Body of pancreas (tissue), 4 donors: Measurements from ENCODE around the gene LYRM1.

ENCODE experiments used
- CTCF ChIP-seq, 7 experiments: fragments of 450-650 bp in 4 of 7; fragments of 200-600 bp in 3 of 7; sonication (generic) in 3 of 7; IDR thresholded peaks; one replicate each; pipeline ENCODE4 v1.5.1; 2016 to 2019; ENCODE audit warnings: antibody characterized with exemption in 7 of 7
- POLR2A ChIP-seq, 3 donors: fragments of 450-650 bp; IDR thresholded peaks; one replicate each; pipeline ENCODE4 v1.6.1; 2016; ENCODE audit warnings: antibody characterized with exemption in 3 of 3, mild to moderate bottlenecking in 2 of 3

GRCh38 chr16:20874088-20874581 lies 26.4 kb upstream of the LYRM1 start:
- no peak for TF ChIP-seq CTCF (IDR thresholded peaks at IDR 0.05)
- TF ChIP-seq POLR2A (IDR thresholded peaks at IDR 0.05), result no peak
